ENCODE results near the gene CAPZB. TPM values are rescaled to one million over a fixed set of nuclear protein-coding genes. Genes with fewer than 3 reads are reported as not detected.

Gene CAPZB
- total and polyA plus RNA-seq, 2 of the 4 experiments (the other 2 are of a cell fraction), result 216 to 304 TPM

- TF ChIP-seq MAFK (IDR thresholded peaks at IDR 0.05; ENCODE audit: low read depth, low read length) (no peak), BHLHE40 (IDR thresholded peaks at IDR 0.05; ENCODE audit: low read depth, low read length) (no peak)
Measured at GRCh38 chr1:19312782-19313635, 172.3 kb downstream of the CAPZB start (continued).

GRCh38 chr1:19311931-19312781 is 173.2 kb downstream of the CAPZB start, which contains the start of the genes AKR7A2 and SLC66A1:
Gene AKR7A2, minus strand, starts transcription at chr1:19312144. Its CDS starts 20 bp downstream, at chr1:19312124.
Gene SLC66A1, plus strand, starts transcription at chr1:19312326. Its CDS starts 5,352 bp downstream, at chr1:19317678.
- no peak within 1 kb of the TSS for H2BK20ac ChIP-seq (ENCODE audit: low read depth, low read length)
- peak within 1 kb of the TSS; percentile 18; the same call in 1 of the 2 replicates for H2BK120ac ChIP-seq (ENCODE audit: low read depth, low read length)
- dilution Hi-C loops (cut with HindIII; ENCODE audit: low sequenced_read_pairs, unreplicated experiment), result no loop called here
- H4K5ac ChIP-seq (ENCODE audit: low read depth, low read length), result peak within 1 kb of the TSS; percentile 65
- peak within 1 kb of the TSS; percentile 75 for H3K4ac ChIP-seq (ENCODE audit: low read depth, low read length)
- H2AFZ ChIP-seq (replicated peaks; ENCODE audit: low read length, poor library complexity), result peak within 1 kb of the TSS; percentile 96
- H3K4me3 ChIP-seq (ENCODE audit: insufficient read depth, low read depth, low read length), result peak within 1 kb of the TSS; percentile 96
- H3K18ac ChIP-seq (ENCODE audit: low read depth, low read length), result peak within 1 kb of the TSS; percentile 13
- peak within 1 kb of the TSS; percentile 99 for H2AK9ac ChIP-seq (replicated peaks; ENCODE audit: low read depth, low read length, poor library complexity)
- peaks cover 27 to 81% of the 10 kb centered on the region in 2 experiments for H3K79me1 ChIP-seq (ENCODE audit: low read depth in 1 of 2, low read length in 2 of 2)
- H3K56ac ChIP-seq (ENCODE audit: extremely low read depth, insufficient read depth, low read length), result peak within 1 kb of the TSS; percentile 51
- in situ Hi-C loops (cut with MboI; ENCODE audit: low sequenced_read_pairs), result no loop called here
- H3K9ac ChIP-seq (ENCODE audit: low read depth, low read length), result peak within 1 kb of the TSS; percentile 85
- 1% methylated on average over 40 of the region's 105 CpGs; no CpG with 5 or more reads in 1 of the 2 experiments for WGBS, 2 experiments (ENCODE audit: extremely low coverage in 2 of 2, insufficient read length in 1 of 2)
- H4K91ac ChIP-seq (ENCODE audit: insufficient read depth, low read depth, low read length), result peak within 1 kb of the TSS; percentile 78; the same call in 1 of the 2 replicates
- CTCF ChIA-PET, result no interaction called here
- ATAC-seq (ENCODE audit: low read depth) (peak; percentile 93), DNase-seq (peak; percentile 89)
- H3K4me1 ChIP-seq (ENCODE audit: control insufficient read depth, insufficient read depth, low read length), result peaks cover 27% of the 10 kb centered on the region
- peak within 1 kb of the TSS; percentile 71 for H2BK5ac ChIP-seq (ENCODE audit: low read depth, low read length, poor library complexity, severe bottlenecking)
- H3K23ac ChIP-seq (ENCODE audit: low read depth, low read length), result peak within 1 kb of the TSS; percentile 84
- H2BK15ac ChIP-seq (ENCODE audit: low read depth, low read length), result peak within 1 kb of the TSS; percentile 37; the same call in 1 of the 3 replicates
- H3K4me2 ChIP-seq (ENCODE audit: low read depth, low read length), result peak within 1 kb of the TSS; percentile 98
- TSS peak; percentile 47 for BruUV-seq (replicated peaks)
- no peaks in the 10 kb centered on the region for H3K9me3 ChIP-seq (ENCODE audit: control insufficient read depth, insufficient read depth, low read length)
- TF ChIP-seq MXI1 (IDR thresholded peaks at IDR 0.05; ENCODE audit: borderline replicate concordance, low read depth, low read length) (peak; percentile 76), CHD1 (IDR thresholded peaks at IDR 0.05; ENCODE audit: low read depth, low read length) (no peak), MAZ (IDR thresholded peaks at IDR 0.05; ENCODE audit: borderline replicate concordance, low read depth, low read length) (peak; percentile 92; the same call in 1 of the 2 replicates), POLR2A (IDR thresholded peaks at IDR 0.05; ENCODE audit: low read depth, low read length) (peak; percentile 81), USF2 (IDR thresholded peaks at IDR 0.05; ENCODE audit: low read depth, low read length) (peak; percentile 92), SMC3 (IDR thresholded peaks at IDR 0.05; ENCODE audit: low read depth, low read length) (no peak), FOS (IDR thresholded peaks at IDR 0.05; ENCODE audit: low read depth, low read length) (peak; percentile 61)
- peak within 1 kb of the TSS; percentile 64 to 80; a peak in 3 of 4 replicates for H4K8ac ChIP-seq (ENCODE audit: low read depth in 2 of 2, low read length in 2 of 2)
- peaks cover 15% of the 10 kb centered on the region for H3K36me3 ChIP-seq (ENCODE audit: control insufficient read depth, insufficient read depth, low read length)
- peaks cover 40% of the 10 kb centered on the region for H3K9me1 ChIP-seq (ENCODE audit: insufficient read depth, low read length)
- intact Hi-C loops (cut with micrococcal nuclease), result loop anchor here (5.0 kb wide), 1 partner anchor 60 kb away; the partner anchor contains the start of genes EMC1 and MRTO4
- POLR2A ChIA-PET (ENCODE audit: unreplicated experiment), result no interaction called here
- peak within 1 kb of the TSS; percentile 83 for H2AK5ac ChIP-seq (ENCODE audit: low read depth, low read length)
- H4K20me1 ChIP-seq (ENCODE audit: insufficient read depth, low read length), result peaks cover 30% of the 10 kb centered on the region
- H3K14ac ChIP-seq (replicated peaks; ENCODE audit: low read depth, low read length), result peak within 1 kb of the TSS; percentile 87
- H3K27ac ChIP-seq (ENCODE audit: insufficient read depth, low read length), result peak within 1 kb of the TSS; percentile 87
- no peaks in the 10 kb centered on the region for H3K27me3 ChIP-seq (ENCODE audit: control insufficient read depth, insufficient read depth, low read length)
